SK-N-SH treated with all-trans-retinoic acid at 6 μM for 48 hours (cell line): ENCODE results near the gene CDPF1.
A peak's percentile ranks its signal among the peaks of the same experiment; 100 is the strongest.

Experiments used
- ATAC-seq: fragments of 200-7000 bp; cut with Tn5 transposase; 3 replicates; pipeline ENCODE4 v1.9.1; 2020; ENCODE audit warnings: mild to moderate bottlenecking, moderate library complexity
- ARNTL ChIP-seq: fragments of 450-650 bp; formaldehyde crosslinking; IDR thresholded peaks from 2 replicates; pipeline ENCODE4 v1.5.0; 2020; ENCODE audit warnings: low read depth, mild to moderate bottlenecking, moderate library complexity, borderline replicate concordance
- BACH2 ChIP-seq: fragments of 250-450 bp; sonication (Bioruptor Pico); IDR thresholded peaks from 2 replicates; pipeline ENCODE4 v1.9.0; 2021; ENCODE audit warnings: mild to moderate bottlenecking, borderline replicate concordance
- ESRRG ChIP-seq: fragments of 250-450 bp; sonication (Bioruptor Pico); IDR thresholded peaks from 2 replicates; pipeline ENCODE4 v1.6.1; 2021; ENCODE audit warnings: mild to moderate bottlenecking
- GLIS3 ChIP-seq: fragments of 250-450 bp; sonication (Bioruptor Pico); IDR thresholded peaks from 2 replicates; pipeline ENCODE4 v1.5.0; 2020; ENCODE audit warnings: mild to moderate bottlenecking, moderate library complexity
- ISL1 ChIP-seq: fragments of 250-450 bp; sonication (Bioruptor Pico); IDR thresholded peaks from 2 replicates; pipeline ENCODE4 v2.1.2; 2022; ENCODE audit warnings: mild to moderate bottlenecking, moderate library complexity
- PPARA ChIP-seq: fragments of 250-450 bp; sonication (Bioruptor Pico); IDR thresholded peaks from 2 replicates; pipeline ENCODE4 v1.5.0; 2020; ENCODE audit warnings: mild to moderate bottlenecking, borderline replicate concordance
- RARB ChIP-seq: fragments of 250-450 bp; sonication (Bioruptor Pico); IDR thresholded peaks from 2 replicates; pipeline ENCODE4 v1.8.0; 2021; ENCODE audit warnings: mild to moderate bottlenecking, moderate library complexity
- SNAI2 ChIP-seq: fragments of 250-450 bp; sonication (Bioruptor Pico); IDR thresholded peaks from 2 replicates; pipeline ENCODE4 v1.5.0; 2020; ENCODE audit warnings: mild to moderate bottlenecking, moderate library complexity
- TOX ChIP-seq: fragments of 250-450 bp; sonication (Bioruptor Pico); IDR thresholded peaks from 2 replicates; pipeline ENCODE4 v1.8.0; 2021; ENCODE audit warnings: mild to moderate bottlenecking, moderate library complexity, borderline replicate concordance
- ZC3H10 ChIP-seq: fragments of 250-450 bp; sonication (Bioruptor Pico); IDR thresholded peaks from 2 replicates; pipeline ENCODE4 v1.5.1; 2021; ENCODE audit warnings: mild to moderate bottlenecking, moderate library complexity
- ZFP3 ChIP-seq: fragments of 250-450 bp; sonication (Bioruptor Pico); IDR thresholded peaks from 2 replicates; pipeline ENCODE4 v1.5.0; 2020; ENCODE audit warnings: mild to moderate bottlenecking, moderate library complexity
- ZFP30 ChIP-seq: fragments of 450-650 bp; formaldehyde crosslinking; IDR thresholded peaks from 2 replicates; pipeline ENCODE4 v1.5.0; 2022; ENCODE audit warnings: mild to moderate bottlenecking, moderate library complexity
- ZNF565 ChIP-seq: fragments of 450-650 bp; formaldehyde crosslinking; conservative IDR thresholded peaks from 2 replicates; pipeline ENCODE4 v1.5.0; 2020; ENCODE audit warnings: low read depth, mild to moderate bottlenecking, moderate library complexity
- TF ChIP-seq, protein P1 (sequence below): fragments of 250-450 bp; sonication (Bioruptor Pico); IDR thresholded peaks from 2 replicates; pipeline ENCODE4 v1.5.1; 2020; ENCODE audit warnings: low read depth, mild to moderate bottlenecking, moderate library complexity
- TF ChIP-seq, protein P2 (sequence below): fragments of 250-450 bp; sonication (Bioruptor Pico); IDR thresholded peaks from 2 replicates; pipeline ENCODE4 v1.5.0; 2020; ENCODE audit warnings: mild to moderate bottlenecking, moderate library complexity
- TF ChIP-seq, protein P3 (sequence below): fragments of 250-450 bp; sonication (Bioruptor Pico); IDR thresholded peaks from 2 replicates; pipeline ENCODE4 v1.8.0; 2020; ENCODE audit warnings: mild to moderate bottlenecking, moderate library complexity, borderline replicate concordance
- TF ChIP-seq, protein P4 (sequence below): fragments of 250-450 bp; sonication (Bioruptor Pico); IDR thresholded peaks from 2 replicates; pipeline ENCODE4 v1.8.0; 2021; ENCODE audit warnings: low read depth, mild to moderate bottlenecking, moderate library complexity, borderline replicate concordance

Gene CDPF1

DNA sequence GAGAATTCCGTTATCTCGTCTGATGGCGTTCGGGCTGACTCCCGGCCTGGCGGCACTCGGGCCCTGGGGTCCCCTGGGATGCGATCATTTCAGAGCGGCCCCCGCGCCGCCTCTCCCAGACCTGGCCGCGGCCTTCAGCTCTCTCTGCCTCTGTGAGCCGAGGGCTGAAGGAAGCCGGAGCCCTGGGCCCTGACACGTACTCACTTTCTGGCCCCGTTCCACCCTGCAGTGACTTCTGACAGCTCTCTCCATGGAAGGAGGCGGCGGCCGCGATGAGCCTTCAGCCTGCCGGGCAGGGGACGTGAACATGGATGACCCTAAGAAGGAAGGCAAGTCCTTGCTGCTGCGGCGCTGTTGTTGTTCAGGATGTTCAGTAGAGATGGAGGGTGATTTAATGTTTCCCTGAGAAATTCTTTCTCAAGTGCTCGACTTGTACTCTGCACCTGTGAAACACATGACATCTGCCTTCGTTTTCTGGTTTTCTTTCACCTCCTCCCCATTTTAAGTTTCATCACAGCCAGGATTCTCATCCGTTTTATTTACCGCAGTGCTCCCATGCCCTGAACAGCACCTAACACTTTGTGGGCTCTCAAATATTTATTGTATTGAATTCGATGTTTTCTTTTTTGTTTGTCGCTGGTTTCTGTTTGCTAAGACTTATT is 47.2 kb upstream of the CDPF1 start:
- TF ChIP-seq, protein P1, sequence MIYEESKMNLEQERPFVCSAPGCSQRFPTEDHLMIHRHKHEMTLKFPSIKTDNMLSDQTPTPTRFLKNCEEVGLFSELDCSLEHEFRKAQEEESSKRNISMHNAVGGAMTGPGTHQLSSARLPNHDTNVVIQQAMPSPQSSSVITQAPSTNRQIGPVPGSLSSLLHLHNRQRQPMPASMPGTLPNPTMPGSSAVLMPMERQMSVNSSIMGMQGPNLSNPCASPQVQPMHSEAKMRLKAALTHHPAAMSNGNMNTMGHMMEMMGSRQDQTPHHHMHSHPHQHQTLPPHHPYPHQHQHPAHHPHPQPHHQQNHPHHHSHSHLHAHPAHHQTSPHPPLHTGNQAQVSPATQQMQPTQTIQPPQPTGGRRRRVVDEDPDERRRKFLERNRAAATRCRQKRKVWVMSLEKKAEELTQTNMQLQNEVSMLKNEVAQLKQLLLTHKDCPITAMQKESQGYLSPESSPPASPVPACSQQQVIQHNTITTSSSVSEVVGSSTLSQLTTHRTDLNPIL, result no peak
- no peak for TF ChIP-seq TOX
- TF ChIP-seq ZFP3 (CRISPR knock-in tag), result no peak
- no peak for TF ChIP-seq GLIS3 (CRISPR knock-in tag)
- no peak for TF ChIP-seq ARNTL (CRISPR knock-in tag)
- no peak for TF ChIP-seq PPARA (CRISPR knock-in tag)
- no peak for TF ChIP-seq ZNF565
- TF ChIP-seq, protein P2, sequence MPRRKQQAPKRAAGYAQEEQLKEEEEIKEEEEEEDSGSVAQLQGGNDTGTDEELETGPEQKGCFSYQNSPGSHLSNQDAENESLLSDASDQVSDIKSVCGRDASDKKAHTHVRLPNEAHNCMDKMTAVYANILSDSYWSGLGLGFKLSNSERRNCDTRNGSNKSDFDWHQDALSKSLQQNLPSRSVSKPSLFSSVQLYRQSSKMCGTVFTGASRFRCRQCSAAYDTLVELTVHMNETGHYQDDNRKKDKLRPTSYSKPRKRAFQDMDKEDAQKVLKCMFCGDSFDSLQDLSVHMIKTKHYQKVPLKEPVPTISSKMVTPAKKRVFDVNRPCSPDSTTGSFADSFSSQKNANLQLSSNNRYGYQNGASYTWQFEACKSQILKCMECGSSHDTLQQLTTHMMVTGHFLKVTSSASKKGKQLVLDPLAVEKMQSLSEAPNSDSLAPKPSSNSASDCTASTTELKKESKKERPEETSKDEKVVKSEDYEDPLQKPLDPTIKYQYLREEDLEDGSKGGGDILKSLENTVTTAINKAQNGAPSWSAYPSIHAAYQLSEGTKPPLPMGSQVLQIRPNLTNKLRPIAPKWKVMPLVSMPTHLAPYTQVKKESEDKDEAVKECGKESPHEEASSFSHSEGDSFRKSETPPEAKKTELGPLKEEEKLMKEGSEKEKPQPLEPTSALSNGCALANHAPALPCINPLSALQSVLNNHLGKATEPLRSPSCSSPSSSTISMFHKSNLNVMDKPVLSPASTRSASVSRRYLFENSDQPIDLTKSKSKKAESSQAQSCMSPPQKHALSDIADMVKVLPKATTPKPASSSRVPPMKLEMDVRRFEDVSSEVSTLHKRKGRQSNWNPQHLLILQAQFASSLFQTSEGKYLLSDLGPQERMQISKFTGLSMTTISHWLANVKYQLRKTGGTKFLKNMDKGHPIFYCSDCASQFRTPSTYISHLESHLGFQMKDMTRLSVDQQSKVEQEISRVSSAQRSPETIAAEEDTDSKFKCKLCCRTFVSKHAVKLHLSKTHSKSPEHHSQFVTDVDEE, result no peak
- TF ChIP-seq, protein P3, sequence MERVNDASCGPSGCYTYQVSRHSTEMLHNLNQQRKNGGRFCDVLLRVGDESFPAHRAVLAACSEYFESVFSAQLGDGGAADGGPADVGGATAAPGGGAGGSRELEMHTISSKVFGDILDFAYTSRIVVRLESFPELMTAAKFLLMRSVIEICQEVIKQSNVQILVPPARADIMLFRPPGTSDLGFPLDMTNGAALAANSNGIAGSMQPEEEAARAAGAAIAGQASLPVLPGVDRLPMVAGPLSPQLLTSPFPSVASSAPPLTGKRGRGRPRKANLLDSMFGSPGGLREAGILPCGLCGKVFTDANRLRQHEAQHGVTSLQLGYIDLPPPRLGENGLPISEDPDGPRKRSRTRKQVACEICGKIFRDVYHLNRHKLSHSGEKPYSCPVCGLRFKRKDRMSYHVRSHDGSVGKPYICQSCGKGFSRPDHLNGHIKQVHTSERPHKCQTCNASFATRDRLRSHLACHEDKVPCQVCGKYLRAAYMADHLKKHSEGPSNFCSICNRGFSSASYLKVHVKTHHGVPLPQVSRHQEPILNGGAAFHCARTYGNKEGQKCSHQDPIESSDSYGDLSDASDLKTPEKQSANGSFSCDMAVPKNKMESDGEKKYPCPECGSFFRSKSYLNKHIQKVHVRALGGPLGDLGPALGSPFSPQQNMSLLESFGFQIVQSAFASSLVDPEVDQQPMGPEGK (CRISPR knock-in tag), result no peak
- TF ChIP-seq SNAI2 (CRISPR knock-in tag), result no peak
- TF ChIP-seq, protein P4, sequence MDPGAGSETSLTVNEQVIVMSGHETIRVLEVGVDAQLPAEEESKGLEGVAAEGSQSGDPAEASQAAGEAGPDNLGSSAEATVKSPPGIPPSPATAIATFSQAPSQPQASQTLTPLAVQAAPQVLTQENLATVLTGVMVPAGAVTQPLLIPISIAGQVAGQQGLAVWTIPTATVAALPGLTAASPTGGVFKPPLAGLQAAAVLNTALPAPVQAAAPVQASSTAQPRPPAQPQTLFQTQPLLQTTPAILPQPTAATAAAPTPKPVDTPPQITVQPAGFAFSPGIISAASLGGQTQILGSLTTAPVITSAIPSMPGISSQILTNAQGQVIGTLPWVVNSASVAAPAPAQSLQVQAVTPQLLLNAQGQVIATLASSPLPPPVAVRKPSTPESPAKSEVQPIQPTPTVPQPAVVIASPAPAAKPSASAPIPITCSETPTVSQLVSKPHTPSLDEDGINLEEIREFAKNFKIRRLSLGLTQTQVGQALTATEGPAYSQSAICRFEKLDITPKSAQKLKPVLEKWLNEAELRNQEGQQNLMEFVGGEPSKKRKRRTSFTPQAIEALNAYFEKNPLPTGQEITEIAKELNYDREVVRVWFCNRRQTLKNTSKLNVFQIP (CRISPR knock-in tag), result no peak
- TF ChIP-seq ISL1 (CRISPR knock-in tag), result no peak
- ATAC-seq, result peak; percentile 31

DNA sequence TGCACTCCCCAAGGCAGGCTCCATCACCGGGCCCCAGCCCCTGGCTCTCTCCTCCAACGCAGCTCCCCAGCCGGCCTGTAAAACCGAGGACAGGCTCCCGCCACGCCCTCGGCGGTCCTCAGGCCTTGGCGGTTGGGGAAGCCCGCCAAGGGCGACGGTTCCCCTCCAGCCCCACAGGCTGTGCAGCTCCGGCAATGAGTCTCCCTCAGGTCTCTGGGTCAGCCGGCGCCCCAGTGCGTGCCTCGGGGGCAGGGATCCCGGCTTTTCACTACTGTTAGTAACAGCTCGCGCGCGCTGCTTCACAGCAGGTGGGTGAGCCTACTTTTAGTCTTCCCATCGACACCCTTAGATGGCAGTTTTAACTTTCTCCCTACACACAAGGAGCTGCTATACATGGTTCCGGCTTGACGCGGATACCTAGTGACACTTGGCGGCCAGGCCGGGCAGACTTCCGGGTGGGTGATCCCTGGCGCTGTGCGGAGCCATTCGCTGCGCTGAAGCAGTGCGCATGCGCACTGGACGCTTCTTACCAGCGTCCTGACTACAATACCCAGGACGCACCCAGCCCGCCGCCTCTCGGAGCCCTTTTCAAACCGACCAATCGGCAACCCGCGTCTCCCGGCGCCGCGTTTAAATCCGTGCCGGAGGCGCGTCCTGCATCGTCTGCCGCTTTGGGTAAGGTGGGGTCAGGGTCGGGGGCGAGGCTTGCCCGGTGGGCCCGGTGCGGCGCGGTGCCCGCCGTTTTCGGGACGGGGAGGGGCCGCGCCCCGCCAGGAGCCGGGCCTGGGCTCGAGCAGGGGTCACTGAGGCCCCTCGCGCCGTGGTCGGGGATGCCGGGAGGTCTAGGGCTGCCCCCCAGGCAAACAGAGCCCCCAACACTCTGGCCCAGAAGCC is 46.4 kb upstream of the CDPF1 start, which contains the start of gene GTSE1:
TSS of gene GTSE1 (plus strand) at position 614 of the 894 bp plus-strand sequence. CDS start 531 bp downstream, outside the sequence.
- TF ChIP-seq GLIS3 (CRISPR knock-in tag), result no peak
- TF ChIP-seq ZC3H10 (CRISPR knock-in tag), result no peak
- TF ChIP-seq ZFP30 (CRISPR knock-in tag), result no peak
- no peak for TF ChIP-seq TOX
- peak; percentile 98 for ATAC-seq

DNA sequence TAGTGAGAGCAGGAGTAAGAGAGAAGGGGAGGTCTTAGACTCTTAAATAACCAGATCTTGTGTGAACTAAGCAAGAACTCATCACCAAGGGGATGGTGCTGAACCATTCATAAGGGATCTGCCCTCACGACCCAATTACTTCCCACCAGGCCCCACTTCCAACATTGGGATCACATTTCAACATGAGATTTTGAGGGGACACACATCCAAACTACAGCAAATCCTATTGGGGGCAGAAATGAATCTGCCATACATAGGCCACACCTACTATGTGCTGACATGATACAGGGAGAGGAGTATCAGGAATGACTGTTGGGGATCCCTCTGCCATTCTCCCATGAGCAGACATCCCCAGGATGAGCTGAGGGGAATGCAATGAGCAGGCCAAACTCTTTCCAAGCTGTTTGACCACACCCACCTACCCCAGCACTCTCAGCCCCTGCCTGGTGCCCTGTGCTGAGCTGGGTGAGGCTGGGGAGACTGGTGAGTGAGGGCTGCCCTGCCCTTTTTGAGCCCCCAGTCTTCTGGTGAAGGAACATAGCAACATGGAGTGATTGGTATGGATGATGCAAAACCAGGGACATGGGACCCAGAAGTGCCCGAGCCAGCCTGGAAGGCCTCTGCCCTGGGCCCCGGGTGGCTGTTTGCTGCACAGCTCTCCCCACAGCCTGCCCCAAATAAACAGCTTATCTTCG is 45.3 kb upstream of the CDPF1 start:
- TF ChIP-seq ARNTL (CRISPR knock-in tag), result no peak
- no peak for TF ChIP-seq GLIS3 (CRISPR knock-in tag)
- TF ChIP-seq RARB (CRISPR knock-in tag), result no peak
- TF ChIP-seq, protein P4 (CRISPR knock-in tag), result no peak
- TF ChIP-seq PPARA (CRISPR knock-in tag), result no peak
- TF ChIP-seq BACH2 (CRISPR knock-in tag), result no peak
- no peak for TF ChIP-seq ESRRG (CRISPR knock-in tag)

More for the DNA sequence above, 45.3 kb upstream of the CDPF1 start:
- ATAC-seq, result no peak
